ENCODE measurements around the gene HTT-AS.

The HTT-AS gene

DNA sequence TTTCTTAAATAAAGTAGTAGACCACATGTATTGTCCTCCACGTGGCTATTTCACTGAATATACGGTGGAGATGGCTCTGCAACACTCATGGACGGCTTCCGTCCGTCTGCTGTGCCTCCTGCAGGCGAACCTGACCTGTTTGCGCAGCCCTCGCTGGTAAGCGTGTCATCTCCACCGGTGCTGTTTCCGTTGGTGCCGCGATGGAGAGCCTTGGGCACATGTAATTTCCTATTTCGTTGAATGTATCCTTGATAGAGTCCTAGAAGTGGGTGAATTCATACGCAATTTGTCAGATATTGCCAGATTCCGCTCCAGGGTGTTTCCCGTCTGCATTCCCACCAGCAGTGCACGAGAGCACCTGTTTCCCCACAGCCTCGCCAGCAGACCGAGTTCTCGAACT, 48.5 kb downstream of the HTT-AS start:
- DNase-seq: no peak

DNA sequence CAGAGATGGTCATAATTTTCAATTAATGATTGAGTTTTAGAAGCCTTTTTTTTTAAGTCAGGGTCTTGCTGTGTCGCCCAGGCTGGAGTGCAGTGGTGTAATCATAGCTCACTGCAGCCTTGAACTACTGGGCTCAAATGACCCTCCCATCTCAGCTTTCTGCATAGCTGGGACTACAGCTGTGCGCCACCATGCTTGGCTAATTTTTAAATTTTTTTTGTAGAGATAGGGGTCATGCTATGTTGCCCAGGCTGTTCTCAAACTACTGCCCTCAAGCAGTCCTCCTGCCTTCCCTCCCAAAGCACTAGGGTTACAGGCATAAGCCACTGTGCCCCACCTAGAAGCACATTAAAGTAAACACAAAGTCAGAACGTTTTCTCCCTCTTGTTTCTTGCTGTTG, 51.7 kb downstream of the HTT-AS start:
- DNase-seq: no peak

DNA sequence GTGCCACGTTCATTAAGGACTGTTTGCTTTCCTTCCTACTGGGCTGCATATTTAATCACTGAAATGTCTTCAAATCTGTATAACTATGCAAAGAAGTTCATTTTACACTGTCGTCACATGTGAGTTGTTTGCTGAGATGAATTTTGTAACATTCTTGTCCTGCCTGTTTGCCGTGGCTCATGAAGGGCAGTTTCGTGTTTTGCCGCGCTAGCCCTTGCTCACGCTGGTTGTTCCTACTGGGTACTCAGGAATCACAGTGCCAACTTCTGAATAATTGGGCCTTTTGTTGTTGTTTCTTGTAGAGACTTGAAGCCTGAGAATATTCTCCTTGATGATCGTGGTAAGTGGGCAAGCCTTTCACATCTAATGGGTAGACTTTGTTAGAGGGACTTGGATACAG, 52.2 kb downstream of the HTT-AS start:
- no peak for DNase-seq

DNA sequence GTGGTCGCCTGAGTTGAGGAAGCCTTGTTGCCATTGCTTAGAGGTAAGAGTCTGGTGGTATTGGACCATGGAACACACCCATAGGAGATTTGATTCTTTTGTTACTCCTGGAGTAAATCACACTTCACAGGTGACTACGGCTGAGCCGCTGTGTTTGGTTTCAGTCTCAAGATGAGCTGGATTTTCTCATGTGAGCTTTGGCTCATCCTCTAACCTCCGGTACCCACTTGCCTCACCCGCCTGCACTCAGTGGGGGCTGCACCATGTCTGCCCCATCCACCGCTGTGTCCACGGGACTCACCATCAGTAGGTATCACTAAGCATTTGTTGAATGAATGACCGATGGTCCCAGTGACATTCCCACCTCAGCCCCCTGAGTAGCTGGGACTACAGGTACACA, 52.7 kb downstream of the HTT-AS start:
- no peak for DNase-seq

DNA sequence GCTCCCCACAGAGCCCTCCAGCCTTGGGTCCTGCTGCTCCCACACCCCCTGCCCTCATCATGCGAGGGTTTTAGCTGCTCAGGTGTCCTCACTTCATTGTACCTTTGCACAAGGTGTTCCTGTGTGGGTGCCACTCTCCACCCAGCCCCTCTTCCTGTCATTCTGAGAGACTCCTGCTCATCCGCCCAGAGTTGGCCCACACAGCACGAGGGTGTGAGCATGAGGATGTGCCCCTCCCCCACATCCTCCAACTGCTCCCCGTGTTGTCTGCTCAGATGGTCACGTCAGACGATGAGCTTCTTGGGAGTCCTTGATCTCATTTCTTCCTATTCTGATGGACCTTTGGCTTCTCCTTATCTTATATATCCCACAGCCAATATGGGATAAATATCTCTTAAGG, 53.2 kb downstream of the HTT-AS start:
- DNase-seq: no peak

DNA sequence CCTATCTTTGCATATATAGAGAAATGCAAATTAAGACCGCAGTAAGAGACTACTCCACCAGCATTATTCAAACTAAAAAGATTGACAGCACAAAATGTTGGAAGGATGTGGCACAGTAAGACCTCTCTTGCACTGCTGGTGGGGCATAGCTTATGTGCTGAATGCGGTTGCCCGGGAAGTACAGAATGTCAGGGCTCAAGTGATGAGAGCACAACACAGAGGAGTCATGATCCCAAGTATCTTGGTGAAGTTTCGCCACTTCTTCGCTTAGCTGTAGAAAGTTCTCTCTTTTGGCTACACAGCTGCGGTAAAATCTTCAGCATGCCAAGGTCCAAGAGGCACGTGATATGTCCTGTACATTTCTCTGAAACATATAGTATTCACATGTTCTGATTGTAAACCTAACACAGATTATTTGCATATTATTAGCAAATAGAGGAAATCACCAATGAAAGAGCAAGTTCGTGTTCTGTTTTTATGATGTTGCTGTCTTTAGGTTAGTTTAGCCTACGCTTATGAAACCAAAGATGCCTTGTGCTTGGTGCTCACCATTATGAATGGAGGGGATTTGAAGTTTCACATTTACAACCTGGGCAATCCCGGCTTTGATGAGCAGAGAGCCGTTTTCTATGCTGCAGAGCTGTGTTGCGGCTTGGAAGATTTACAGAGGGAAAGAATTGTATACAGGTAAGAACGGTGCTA, 55.0 kb downstream of the HTT-AS start:
- DNase-seq: no peak

DNA sequence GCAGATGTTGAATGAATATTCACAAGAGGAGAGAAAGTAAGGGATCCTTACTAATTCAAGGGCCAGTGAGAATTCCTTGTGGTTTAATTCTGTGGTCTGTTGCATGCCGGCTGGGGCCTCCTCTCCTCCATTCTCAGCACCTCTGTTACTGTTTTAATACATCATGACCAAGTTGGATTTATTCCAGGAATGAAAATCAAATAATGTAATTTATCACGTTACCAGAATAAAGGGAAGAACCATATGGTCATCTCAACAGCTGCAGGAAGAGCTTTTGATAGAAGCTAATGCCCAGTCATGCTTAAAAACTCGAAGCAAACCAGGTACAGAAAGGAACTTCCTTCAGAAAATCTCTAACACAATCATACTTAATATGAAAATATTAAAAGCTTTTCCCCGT, 56.8 kb downstream of the HTT-AS start:
- peak; percentile 20 for DNase-seq

DNA sequence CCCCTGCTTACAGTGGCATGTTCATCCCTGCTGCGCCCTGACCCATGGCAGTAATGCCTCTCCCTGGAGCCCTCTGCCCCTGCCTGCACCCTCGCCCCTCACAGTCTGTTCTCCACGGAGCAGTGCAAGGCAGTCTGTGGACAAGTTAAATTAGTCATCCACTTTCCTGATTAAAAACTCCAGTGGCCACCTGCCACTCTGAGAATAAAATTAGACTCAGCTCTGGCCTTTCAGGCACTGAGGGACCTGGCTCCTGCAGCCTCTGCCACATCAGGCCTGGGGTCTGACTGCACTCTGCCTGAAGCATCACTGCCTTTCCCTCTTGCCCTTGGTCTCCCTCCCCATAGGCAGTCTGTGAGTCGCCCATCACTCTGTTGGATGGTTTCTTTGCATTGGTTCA, 57.4 kb downstream of the HTT-AS start:
- DNase-seq: no peak

DNA sequence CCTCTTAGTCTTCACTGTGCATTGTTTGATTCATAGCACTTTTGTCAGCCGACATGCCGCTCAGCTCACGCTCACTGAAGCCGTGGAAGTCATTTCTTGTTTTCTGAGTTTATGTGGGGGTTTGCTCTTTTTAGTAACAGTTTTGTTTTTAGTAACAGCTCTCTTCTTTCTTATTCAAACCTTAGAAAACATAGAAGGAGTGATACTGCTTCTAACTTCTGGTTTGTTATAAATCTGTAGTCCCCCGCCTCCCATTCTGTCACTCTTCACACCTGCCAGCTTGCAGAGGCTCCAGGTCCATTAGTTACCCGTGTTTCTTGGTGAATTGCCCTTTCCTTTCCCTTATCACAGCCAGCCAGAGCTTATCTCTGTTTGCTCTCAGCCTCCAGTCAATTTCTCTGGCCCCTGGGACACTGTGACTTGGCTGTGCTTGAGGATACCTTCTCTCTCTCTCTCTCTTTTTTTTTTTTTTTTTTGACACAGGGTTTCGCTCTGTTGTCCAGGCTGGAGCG, 60.4 kb downstream of the HTT-AS start:
- no peak for DNase-seq

All from NCI-H1694 (cell line).